HEK293 (cell line): ENCODE data around the gene RBM4.

ENCODE experiments used
- HOXA7 ChIP-seq: sonication (generic); formaldehyde crosslinking; IDR thresholded peaks from 2 replicates; pipeline ENCODE4 v1.8.1; 2022; ENCODE audit warnings: missing genetic modification reagents, borderline replicate concordance
- MZF1 ChIP-seq: fragments of 450-650 bp; formaldehyde crosslinking; IDR thresholded peaks from 2 replicates; pipeline ENCODE4 v1.5.1; 2017; ENCODE audit warnings: missing biosample characterization, missing genetic modification characterization, borderline replicate concordance
- YY1 ChIP-seq: fragments of 450-650 bp; formaldehyde crosslinking; IDR thresholded peaks from 2 replicates; pipeline ENCODE4 v1.5.1; 2018; ENCODE audit warnings: missing biosample characterization, missing genetic modification characterization
- ZEB2 ChIP-seq: fragments of 450-650 bp; formaldehyde crosslinking; IDR thresholded peaks from 2 replicates; pipeline ENCODE4 v1.5.1; 2016; ENCODE audit warnings: missing biosample characterization, missing genetic modification characterization
- ZNF133 ChIP-seq: fragments of 450-650 bp; formaldehyde crosslinking; IDR thresholded peaks from 2 replicates; pipeline ENCODE4 v1.5.1; 2016; ENCODE audit warnings: missing biosample characterization, missing genetic modification characterization
- ZNF274 ChIP-seq, 2 experiments: fragments of 200-500 bp in 1 of 2; fragments of 450-650 bp in 1 of 2; sonication (Bioruptor generic) in 1 of 2; formaldehyde crosslinking in 1 of 2; IDR thresholded peaks; 2 replicates each; pipeline versions ENCODE4 v1.5.1 to v1.6.1; 2014 to 2016; ENCODE audit warnings: borderline replicate concordance in 1 of 2, inconsistent platforms in 1 of 2, low read length in 1 of 2, missing biosample characterization in 1 of 2, missing genetic modification characterization in 1 of 2
- ZNF660 ChIP-seq: fragments of 450-650 bp; IDR thresholded peaks from 2 replicates; pipeline ENCODE4 v1.5.1; 2018; ENCODE audit warnings: missing biosample characterization, mild to moderate bottlenecking, missing genetic modification characterization
- ZNF830 ChIP-seq: fragments of 450-650 bp; IDR thresholded peaks from 2 replicates; pipeline ENCODE4 v1.5.0; 2018; ENCODE audit warnings: missing biosample characterization, missing genetic modification characterization, low read depth, mild to moderate bottlenecking, moderate library complexity
- TF ChIP-seq, protein P1 (sequence below): fragments of 450-650 bp; formaldehyde crosslinking; IDR thresholded peaks from 2 replicates; pipeline ENCODE4 v1.5.1; 2016; ENCODE audit warnings: missing biosample characterization, missing genetic modification characterization, borderline replicate concordance
- TF ChIP-seq, protein P2 (sequence below): fragments of 450-650 bp; formaldehyde crosslinking; conservative IDR thresholded peaks from 2 replicates; pipeline ENCODE4 v1.5.1; 2016; ENCODE audit warnings: low read depth, missing biosample characterization, missing genetic modification characterization
- TF ChIP-seq, protein P3 (sequence below): fragments of 450-650 bp; formaldehyde crosslinking; IDR thresholded peaks from 2 replicates; pipeline ENCODE4 v1.5.1; 2016; ENCODE audit warnings: missing biosample characterization, missing genetic modification characterization
- TF ChIP-seq, protein P4 (sequence below): fragments of 450-650 bp; formaldehyde crosslinking; IDR thresholded peaks from 2 replicates; pipeline ENCODE4 v1.5.1; 2016; ENCODE audit warnings: missing biosample characterization, missing genetic modification characterization

DNA sequence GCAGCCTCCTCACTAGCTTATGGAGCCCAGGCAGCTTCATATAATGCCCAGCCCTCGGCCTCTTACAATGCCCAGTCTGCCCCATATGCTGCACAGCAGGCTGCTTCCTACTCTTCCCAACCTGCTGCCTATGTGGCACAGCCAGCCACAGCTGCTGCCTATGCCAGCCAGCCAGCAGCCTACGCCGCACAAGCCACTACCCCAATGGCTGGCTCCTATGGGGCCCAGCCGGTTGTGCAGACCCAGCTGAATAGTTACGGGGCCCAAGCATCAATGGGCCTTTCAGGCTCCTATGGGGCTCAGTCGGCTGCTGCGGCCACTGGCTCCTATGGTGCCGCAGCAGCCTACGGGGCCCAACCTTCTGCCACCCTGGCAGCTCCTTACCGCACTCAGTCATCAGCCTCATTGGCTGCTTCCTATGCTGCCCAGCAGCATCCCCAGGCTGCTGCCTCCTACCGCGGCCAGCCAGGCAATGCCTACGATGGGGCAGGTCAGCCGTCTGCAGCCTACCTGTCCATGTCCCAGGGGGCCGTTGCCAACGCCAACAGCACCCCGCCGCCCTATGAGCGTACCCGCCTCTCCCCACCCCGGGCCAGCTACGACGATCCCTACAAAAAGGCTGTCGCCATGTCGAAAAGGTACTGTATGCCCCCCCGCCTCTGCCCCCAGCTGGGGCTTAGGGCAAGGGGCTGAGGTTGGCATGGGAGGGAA, 13.3 kb upstream of the RBM4 start:
- TF ChIP-seq YY1 (tag by site-specific recombination), result no peak
- no peak for TF ChIP-seq ZNF274 (IDR thresholded peaks at IDR 0.05; ENCODE audit: low read length)
- no peak for TF ChIP-seq ZNF274 (tag by site-specific recombination; IDR thresholded peaks at IDR 0.05; ENCODE audit: borderline replicate concordance)
- TF ChIP-seq, protein P1, sequence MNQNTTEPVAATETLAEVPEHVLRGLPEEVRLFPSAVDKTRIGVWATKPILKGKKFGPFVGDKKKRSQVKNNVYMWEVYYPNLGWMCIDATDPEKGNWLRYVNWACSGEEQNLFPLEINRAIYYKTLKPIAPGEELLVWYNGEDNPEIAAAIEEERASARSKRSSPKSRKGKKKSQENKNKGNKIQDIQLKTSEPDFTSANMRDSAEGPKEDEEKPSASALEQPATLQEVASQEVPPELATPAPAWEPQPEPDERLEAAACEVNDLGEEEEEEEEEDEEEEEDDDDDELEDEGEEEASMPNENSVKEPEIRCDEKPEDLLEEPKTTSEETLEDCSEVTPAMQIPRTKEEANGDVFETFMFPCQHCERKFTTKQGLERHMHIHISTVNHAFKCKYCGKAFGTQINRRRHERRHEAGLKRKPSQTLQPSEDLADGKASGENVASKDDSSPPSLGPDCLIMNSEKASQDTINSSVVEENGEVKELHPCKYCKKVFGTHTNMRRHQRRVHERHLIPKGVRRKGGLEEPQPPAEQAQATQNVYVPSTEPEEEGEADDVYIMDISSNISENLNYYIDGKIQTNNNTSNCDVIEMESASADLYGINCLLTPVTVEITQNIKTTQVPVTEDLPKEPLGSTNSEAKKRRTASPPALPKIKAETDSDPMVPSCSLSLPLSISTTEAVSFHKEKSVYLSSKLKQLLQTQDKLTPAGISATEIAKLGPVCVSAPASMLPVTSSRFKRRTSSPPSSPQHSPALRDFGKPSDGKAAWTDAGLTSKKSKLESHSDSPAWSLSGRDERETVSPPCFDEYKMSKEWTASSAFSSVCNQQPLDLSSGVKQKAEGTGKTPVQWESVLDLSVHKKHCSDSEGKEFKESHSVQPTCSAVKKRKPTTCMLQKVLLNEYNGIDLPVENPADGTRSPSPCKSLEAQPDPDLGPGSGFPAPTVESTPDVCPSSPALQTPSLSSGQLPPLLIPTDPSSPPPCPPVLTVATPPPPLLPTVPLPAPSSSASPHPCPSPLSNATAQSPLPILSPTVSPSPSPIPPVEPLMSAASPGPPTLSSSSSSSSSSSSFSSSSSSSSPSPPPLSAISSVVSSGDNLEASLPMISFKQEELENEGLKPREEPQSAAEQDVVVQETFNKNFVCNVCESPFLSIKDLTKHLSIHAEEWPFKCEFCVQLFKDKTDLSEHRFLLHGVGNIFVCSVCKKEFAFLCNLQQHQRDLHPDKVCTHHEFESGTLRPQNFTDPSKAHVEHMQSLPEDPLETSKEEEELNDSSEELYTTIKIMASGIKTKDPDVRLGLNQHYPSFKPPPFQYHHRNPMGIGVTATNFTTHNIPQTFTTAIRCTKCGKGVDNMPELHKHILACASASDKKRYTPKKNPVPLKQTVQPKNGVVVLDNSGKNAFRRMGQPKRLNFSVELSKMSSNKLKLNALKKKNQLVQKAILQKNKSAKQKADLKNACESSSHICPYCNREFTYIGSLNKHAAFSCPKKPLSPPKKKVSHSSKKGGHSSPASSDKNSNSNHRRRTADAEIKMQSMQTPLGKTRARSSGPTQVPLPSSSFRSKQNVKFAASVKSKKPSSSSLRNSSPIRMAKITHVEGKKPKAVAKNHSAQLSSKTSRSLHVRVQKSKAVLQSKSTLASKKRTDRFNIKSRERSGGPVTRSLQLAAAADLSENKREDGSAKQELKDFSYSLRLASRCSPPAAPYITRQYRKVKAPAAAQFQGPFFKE (tag by site-specific recombination), result no peak
- no peak for TF ChIP-seq ZNF660 (tag by site-specific recombination)
- TF ChIP-seq, protein P2, sequence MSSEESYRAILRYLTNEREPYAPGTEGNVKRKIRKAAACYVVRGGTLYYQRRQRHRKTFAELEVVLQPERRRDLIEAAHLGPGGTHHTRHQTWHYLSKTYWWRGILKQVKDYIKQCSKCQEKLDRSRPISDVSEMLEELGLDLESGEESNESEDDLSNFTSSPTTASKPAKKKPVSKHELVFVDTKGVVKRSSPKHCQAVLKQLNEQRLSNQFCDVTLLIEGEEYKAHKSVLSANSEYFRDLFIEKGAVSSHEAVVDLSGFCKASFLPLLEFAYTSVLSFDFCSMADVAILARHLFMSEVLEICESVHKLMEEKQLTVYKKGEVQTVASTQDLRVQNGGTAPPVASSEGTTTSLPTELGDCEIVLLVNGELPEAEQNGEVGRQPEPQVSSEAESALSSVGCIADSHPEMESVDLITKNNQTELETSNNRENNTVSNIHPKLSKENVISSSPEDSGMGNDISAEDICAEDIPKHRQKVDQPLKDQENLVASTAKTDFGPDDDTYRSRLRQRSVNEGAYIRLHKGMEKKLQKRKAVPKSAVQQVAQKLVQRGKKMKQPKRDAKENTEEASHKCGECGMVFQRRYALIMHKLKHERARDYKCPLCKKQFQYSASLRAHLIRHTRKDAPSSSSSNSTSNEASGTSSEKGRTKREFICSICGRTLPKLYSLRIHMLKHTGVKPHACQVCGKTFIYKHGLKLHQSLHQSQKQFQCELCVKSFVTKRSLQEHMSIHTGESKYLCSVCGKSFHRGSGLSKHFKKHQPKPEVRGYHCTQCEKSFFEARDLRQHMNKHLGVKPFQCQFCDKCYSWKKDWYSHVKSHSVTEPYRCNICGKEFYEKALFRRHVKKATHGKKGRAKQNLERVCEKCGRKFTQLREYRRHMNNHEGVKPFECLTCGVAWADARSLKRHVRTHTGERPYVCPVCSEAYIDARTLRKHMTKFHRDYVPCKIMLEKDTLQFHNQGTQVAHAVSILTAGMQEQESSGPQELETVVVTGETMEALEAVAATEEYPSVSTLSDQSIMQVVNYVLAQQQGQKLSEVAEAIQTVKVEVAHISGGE (tag by site-specific recombination), result no peak
- TF ChIP-seq MZF1 (tag by site-specific recombination), result no peak
- no peak for TF ChIP-seq ZNF133 (tag by site-specific recombination)
- TF ChIP-seq, protein P3, sequence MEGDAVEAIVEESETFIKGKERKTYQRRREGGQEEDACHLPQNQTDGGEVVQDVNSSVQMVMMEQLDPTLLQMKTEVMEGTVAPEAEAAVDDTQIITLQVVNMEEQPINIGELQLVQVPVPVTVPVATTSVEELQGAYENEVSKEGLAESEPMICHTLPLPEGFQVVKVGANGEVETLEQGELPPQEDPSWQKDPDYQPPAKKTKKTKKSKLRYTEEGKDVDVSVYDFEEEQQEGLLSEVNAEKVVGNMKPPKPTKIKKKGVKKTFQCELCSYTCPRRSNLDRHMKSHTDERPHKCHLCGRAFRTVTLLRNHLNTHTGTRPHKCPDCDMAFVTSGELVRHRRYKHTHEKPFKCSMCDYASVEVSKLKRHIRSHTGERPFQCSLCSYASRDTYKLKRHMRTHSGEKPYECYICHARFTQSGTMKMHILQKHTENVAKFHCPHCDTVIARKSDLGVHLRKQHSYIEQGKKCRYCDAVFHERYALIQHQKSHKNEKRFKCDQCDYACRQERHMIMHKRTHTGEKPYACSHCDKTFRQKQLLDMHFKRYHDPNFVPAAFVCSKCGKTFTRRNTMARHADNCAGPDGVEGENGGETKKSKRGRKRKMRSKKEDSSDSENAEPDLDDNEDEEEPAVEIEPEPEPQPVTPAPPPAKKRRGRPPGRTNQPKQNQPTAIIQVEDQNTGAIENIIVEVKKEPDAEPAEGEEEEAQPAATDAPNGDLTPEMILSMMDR (tag by site-specific recombination), result no peak
- TF ChIP-seq ZNF830, result no peak
- TF ChIP-seq, protein P4, sequence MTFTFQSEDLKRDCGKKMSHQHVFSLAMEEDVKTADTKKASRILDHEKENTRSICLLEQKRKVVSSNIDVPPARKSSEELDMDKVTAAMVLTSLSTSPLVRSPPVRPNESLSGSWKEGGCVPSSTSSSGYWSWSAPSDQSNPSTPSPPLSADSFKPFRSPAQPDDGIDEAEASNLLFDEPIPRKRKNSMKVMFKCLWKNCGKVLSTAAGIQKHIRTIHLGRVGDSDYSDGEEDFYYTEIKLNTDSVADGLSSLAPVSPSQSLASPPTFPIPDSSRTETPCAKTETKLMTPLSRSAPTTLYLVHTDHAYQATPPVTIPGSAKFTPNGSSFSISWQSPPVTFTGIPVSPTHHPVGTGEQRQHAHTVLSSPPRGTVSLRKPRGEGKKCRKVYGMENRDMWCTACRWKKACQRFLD (tag by site-specific recombination), result no peak
- no peak for TF ChIP-seq HOXA7 (CRISPR knock-in tag)
- TF ChIP-seq ZEB2 (tag by site-specific recombination), result no peak
